Stimulated activated naive CD8-positive, alpha-beta T cell treated with anti-CD3 and anti-CD28 coated beads, Interleukin-15, Interleukin-2, amounts not matched to agents 100 ng/mL and 50 ng/mL, for 24 hours (primary cell): ENCODE data around the gene XPR1.

ENCODE experiments used
- H3K27ac Mint-ChIP-seq: one replicate; pipeline ENCODE4 v1.8.0; 2021; ENCODE audit warnings: mild to moderate bottlenecking, mixed read lengths
- H3K27me3 Mint-ChIP-seq: one replicate; pipeline ENCODE4 v1.8.0; 2021; ENCODE audit warnings: mixed read lengths
- H3K36me3 Mint-ChIP-seq: one replicate; pipeline ENCODE4 v1.8.0; 2021; ENCODE audit warnings: low read depth, mixed read lengths
- H3K4me1 Mint-ChIP-seq: one replicate; pipeline ENCODE4 v1.8.0; 2021; ENCODE audit warnings: low read depth, mixed read lengths
- H3K4me3 Mint-ChIP-seq: one replicate; pipeline ENCODE4 v1.8.0; 2021; ENCODE audit warnings: mild to moderate bottlenecking, mixed read lengths
- H3K9me3 Mint-ChIP-seq: one replicate; pipeline ENCODE4 v1.8.0; 2021; ENCODE audit warnings: mixed read lengths

Gene XPR1

DNA sequence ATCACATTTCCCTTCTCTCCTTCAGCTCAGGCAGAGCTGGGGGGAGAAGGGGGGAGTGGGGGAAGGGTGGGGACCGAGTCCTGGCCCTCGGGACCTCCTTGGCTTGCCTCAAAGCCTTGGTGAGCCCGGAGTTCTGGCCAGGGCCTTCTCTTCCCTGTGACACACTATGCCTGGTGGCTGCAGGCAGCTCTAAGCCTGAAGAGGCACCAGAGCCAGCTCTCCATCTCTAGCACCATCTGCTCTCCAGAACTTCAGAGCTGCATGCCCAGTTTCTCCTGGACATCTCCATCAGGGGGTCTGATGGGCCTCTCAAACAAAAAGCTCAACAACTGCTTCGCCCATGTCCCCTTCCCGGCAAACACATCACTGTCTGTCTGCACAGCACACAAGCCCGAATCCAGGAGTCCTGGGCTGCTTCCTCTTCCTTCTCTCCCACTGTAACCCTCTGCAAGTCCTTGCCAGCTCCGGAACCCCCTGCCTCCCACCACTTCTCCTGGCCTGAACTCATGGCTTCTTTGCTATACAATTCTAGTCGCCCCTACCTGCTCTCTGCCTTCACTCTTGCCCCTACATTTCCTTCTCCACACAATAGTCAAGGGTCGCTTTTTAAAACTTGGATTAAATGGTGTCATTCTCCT is 307.4 kb downstream of the XPR1 start:
- H3K27me3 Mint-ChIP-seq, result no peaks in the 10 kb centered on the region
- H3K36me3 Mint-ChIP-seq, result no peaks in the 10 kb centered on the region
- no peak overlapping the region for H3K27ac Mint-ChIP-seq
- no peaks in the 10 kb centered on the region for H3K9me3 Mint-ChIP-seq
- H3K4me3 Mint-ChIP-seq, result no peak overlapping the region
- peaks cover 6% of the 10 kb centered on the region for H3K4me1 Mint-ChIP-seq

GRCh38 chr1:180939711-180940103 is 307.9 kb downstream of the XPR1 start:
- Mint-ChIP-seq H3K27me3 (no peaks in the 10 kb centered on the region), H3K36me3 (no peaks in the 10 kb centered on the region), H3K4me1 (peaks cover 1% of the 10 kb centered on the region), H3K9me3 (no peaks in the 10 kb centered on the region), H3K4me3 (no peak overlapping the region), H3K27ac (no peak overlapping the region)
